Stromal cell of bone marrow (primary cell): ENCODE data around the gene AURKAIP1.

Experiments used
- DNase-seq: peaks from one replicate; pipeline ENCODE4 v3.0.0-alpha.2; 2012; ENCODE audit warnings: low read depth

The AURKAIP1 gene

DNA sequence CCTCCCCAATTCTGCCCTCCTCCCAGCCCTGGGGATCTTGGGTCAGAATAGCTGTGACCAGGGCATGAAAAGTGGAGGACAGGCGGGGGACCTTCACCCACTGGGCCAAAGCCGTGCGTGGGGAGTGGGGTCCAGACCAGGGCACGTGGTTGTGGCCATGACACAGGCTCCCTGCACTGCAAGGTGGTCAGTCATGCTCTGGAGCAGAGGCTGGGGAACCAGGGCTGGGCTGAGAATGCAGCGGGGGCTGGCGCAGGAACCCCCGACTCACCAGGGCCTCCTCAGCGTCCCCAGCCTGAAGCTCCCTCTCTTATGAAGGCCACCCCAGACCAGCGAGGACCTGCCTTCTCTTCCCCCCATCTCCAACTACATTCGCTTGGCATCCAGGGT lies 28.5 kb downstream of the AURKAIP1 start:
- no peak for DNase-seq

DNA sequence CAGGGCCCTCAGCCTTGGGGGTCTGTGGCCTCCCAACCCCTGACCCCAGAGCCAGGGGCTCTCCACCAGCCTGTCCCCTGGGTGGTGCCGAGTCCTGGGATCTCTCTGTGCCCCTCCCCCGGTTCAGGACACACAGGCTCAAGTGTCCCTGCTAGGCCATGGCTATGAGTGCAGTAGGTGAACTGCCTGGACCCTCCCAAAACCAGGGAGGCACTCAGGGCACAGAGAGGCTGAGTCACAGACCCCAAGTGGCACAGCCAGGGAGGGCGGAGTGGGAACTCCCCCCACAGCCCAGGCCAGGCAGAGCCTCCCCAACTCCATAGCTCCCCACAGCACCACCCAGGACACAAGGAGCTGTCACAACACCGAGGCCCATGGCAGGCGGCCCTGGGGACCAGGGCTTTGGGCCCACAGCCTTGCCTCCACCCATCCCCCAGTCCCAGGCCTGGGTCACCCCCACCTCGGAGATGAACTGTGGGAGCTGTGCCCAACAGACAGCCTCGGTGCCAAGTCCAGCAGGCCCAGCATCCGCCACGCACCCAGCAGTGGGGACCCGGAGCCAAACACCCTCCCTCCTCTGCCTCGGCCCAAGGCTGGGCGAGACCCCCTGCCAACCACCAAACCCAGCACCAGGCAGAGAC lies 29.0 kb downstream of the AURKAIP1 start:
- DNase-seq: no peak

DNA sequence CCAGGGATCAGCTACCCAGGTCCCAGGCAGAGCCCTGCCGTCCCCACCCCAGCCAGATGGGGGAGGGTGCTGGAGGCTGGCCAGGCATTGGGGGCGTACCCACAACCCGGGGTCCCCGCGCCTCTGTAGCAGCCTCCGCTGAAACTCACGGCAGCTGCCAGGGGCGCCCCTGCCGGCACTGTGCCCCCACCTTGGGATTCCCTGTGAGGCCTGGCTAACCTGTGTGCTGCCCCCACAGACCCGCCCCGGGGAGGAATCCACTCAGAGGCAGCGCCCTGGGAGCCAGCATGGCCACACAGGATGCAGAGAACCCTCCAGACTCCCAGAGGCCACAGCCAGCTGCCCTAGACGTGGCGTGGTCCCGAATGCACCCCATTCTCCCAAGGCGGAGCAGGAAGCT lies 29.6 kb downstream of the AURKAIP1 start:
- no peak for DNase-seq

DNA sequence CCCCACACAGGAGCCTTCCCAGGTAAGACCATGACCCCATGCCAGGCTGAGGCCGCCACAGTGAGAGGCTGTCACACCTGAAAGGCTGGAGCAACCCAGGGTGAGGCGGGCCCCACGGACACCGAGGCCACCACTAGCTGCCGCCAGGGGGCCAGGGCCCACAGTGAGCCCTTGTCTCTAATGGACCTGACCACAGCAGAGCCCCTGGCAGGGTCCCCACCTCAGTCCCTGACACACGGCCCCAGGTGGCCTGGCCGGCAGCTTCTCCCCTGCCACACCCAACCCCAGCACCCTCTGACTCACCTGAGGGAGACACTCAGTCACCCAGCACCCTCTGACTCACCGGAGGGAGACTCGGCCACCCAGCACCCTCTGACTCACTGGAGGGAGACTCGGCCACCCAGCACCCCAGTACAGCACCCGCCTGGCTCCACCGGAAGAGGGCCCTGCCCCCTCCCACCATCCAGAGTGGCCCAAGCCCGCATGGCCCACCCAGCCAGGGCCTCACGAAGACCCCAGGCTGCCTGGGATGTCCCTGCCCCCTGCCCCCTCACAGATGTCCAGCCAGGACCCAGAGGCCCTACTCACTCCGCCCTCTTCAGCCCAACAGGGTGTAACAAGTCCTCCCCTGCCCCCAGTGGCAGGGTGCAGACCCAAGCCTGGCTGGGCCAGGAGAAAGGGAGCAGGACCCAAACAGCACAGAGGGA lies 30.2 kb downstream of the AURKAIP1 start:
- no peak for DNase-seq

DNA sequence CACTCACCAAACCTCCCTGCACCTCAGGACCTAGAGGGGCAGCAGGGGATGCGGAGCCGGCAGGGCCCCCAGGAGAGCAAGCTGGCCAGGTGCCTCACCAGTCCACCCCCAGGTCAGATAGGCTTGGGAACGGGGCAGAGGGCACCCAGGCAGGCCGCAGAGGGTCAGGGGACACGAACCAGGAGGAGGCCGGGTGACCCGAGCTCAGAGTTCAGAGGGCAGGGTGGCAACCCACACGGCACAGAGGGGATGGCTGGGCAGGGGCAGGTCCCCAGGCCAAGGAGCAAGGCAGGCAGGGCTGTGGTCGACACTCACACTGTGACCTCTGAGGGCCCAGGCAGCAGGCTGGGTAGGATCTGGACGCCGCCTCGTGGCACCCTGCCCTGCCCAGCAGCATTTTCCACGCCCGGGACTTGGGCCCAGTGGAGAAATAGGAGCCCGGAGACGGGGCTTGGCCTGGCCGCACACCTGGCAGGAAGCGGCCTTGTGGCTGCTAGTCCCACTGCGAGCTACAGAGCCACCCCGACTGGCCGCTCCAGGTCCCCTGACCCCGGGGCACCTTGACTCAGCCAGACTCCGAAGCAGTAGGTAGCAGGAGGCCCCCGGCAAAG lies 31.1 kb downstream of the AURKAIP1 start:
- DNase-seq: no peak

DNA sequence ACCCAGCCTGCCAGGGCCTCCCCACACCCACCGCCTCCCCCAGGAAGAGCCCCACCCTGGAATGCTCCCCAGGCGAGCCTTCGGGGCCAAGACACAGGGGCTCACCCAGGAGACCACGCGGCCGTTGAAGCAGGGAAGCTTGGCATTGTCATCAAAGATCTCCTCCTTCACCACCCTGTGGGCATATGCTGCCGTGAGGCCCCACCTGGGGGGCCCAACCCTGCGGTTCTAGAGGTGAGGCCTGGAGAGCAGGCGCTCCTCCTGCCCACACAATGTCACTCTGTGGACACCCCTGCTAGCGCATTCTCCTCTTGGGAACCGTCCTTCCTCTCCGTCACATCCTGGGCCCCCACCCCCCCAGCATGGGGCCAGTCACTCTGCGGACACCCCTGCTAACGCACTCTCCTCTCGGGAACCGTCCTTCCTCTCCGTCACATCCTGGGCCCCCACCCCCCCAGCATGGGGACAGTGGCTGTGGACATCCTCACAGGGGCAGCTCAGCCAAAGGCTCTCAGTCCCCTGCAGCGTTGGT lies 32.4 kb downstream of the AURKAIP1 start:
- DNase-seq: no peak

DNA sequence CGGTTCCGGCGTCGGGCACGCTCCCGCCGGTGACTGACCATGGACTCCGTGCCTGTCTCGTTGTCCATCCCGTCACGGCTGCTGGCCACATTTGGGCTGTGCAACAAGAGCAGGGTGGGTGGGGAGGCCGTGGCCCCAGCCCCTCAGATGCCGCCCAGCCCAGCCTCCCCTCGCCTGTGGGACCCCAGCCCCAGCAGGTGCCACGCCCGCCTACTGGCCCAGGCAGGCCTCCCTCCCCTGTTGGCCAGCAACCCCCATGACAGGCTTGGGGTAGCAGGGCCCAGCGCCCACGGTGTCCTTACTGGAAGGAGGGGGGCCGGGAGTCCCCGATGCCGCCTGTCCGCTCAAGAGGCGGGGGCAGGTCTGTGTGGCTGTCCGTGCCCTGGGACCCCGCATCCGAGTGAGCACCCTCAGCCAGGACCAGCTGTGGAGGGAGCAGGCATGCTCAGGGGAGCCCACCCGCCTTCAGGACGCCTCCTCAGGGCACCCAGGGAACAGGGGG lies 32.9 kb downstream of the AURKAIP1 start:
- no peak for DNase-seq

DNA sequence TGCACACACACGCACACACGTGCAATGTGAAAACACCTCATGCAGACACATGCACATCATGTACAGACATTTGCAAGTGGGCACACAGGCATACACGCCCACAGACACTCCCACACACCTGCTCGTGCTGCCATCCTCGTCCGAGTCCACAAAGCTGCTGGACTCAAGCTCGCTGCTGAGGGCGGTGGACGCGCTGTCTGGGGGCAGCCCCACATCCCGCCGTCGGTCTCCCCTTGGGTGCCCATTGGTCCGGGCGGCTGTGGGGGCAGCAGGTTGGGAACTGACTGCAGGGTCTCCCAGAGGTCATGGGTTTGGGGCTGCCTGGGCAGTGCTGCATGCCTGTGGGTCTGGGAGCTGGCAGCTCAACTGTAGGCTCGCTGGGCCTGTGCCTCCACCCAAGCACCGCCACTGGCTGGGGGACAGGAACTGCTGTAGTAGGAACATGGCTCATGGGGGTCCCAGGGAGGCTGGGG lies 33.4 kb downstream of the AURKAIP1 start:
- DNase-seq: no peak

DNA sequence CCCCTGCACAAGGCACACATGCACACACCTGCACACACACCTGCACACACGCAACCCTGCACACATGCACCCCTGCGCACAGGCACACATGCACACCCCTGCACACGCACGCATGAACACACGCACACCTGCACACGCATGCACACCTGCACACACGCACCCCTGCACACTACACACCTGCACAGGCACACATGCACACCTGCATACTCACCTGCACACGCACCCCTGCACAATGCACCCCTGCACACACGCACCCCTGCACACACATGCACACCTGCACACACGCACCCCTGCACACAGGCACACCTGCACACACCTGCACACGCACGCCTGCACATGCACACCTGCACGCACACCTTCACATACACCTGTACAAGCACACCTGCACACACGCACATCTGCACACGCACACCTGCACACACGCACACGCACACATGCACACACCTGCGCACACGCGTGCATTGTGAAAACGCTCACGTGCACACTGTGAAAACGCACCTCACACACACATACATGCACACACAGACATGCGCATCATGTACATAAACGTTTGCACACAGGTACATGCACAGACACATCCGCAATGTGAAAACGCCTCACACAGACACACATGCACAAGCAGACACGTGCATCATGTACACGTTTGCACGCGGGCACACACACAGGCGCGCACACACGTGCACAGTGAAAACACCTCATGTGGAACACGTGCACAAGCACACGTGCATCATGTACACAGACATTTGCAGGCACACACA lies 34.0 kb downstream of the AURKAIP1 start:
- DNase-seq: no peak

DNA sequence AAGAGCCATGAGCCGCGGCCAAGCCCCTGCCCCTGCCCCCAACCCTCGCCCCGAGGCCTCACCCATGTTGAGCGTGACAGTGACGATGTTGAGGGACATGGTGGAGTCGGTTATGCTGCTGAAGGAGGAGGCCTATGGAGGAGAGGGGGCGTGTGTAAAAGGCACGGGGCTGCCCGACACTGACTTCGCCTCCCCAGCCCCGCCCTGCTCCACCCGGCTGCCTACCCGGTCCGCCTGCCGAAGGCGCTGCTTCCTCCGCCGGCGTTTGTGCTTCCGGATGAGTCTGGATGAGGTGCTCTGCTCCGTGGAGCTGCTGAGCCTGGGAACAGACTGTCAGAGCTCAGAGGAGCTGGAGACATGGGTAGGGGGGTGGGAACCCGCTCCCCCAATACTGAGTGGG lies 34.8 kb downstream of the AURKAIP1 start:
- DNase-seq: no peak

DNA sequence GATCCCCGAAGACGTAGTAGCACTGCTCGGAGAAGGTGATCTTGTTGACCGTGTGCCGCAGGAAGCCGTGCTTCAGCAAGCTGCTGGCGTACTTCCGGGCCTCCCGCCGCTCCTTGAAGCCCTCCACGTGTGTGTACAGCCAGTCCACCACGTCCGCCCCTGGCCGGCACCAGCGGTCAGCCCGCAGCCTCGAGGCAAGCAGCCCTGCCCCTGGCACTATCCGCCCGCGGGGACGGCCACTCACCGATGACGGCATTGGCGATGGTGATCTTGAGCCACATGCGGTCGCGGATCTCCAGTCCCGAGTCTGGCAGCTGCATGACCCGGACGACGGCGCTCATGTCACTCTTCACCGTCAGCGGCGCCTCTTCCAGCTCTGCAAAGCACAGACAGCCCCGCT lies 36.7 kb downstream of the AURKAIP1 start:
- DNase-seq: no peak

DNA sequence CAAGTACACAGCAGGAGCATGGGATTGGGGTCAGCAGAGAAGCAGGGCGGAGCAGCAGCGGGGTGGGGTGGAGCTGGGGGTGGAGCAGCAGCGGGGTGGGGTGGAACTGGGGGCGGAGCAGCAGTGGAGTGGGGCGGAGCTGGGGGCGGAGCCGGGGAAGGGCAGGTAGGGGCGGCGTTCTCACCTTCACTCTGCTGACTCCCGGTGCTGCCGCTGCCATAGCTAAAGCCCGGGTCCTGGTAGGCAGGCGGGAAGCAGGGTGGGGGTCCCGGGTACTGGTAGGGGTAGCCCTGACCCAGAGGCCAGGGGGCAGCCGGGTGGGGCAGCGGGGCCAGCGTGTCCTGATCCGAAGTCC lies 37.2 kb downstream of the AURKAIP1 start:
- DNase-seq: no peak

DNA sequence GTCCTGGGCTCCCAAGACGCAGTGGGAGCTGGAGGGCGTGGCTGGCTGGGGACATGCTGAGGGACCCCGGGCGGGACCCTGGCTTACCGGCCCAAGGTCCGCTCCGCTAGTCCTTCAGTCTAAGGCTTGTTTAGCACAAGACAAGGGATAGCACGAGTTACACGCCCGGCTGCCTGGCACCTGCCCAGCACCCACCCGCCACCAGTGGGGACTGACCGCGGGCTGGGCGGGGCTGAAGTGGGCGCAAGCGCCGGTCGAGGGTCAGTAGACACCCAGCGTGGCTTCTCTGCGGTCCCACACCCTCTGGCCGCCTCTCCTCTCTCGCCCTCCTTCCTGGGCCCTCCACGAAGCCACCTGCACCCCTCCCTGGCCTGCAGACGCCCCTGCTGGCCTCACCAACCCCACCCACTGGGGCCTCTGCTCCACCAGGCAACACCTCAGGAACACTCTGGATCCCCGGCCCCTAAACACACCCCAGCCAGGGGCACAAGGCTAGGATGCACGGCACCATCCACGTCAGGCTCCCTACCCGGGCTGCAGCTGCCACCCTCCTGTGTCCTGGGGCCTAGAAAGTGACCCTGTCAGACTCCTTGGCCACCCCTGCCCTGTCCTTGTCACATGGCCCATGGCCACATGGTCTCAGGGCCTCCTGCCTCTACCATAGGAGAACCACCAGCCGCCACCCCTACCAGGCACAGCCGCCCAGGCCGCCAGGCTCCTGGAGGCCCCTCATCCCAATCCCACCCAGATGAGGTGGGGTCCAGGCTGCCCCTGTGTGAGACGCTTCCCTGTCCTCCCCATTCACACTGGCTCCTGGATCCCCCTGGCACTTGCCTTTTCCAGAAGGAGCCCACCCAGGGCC lies 37.8 kb downstream of the AURKAIP1 start:
- DNase-seq: no peak

DNA sequence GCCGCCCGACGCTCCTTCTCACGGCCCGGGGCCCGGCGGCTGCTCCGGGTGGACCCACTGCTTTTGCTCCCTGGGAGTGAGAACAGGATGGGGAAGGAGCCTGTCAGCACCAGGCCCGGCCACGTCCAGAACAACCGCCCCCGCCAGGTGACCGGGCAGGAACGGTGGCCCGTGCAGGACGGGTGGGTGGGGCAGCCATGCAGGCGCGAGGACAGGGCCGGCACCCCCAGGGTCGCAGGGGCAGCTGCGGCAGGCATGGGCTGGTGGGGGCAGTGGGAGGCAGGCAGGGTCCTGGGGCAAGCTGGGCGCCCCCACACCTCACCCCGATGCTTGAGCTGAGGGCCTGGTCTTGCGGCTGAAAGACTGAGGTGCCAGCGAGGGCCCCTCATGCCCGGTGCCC lies 38.6 kb downstream of the AURKAIP1 start:
- no peak for DNase-seq

DNA sequence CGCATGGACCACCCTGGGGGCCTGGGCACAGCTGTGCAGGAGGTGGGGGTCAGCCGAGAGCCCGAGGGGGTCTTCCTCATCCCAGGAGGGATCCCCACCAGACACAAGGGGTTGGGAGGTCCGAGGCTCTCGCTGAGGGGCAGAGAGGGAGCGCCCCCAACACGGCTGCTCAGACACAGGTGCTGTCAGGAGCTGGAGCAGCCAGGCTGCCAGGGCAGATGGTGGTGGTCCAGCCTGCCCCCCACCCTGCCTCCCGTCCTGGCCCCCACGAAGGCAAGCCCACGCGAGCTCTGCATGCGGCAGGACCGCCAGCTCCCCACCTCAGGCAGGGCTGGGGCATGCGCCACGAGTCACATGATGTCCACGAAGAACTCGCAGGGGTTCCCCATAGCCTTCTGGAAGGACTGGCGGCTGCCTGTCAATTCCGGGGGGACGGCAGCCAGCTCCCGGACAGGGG lies 39.2 kb downstream of the AURKAIP1 start:
- no peak for DNase-seq

DNA sequence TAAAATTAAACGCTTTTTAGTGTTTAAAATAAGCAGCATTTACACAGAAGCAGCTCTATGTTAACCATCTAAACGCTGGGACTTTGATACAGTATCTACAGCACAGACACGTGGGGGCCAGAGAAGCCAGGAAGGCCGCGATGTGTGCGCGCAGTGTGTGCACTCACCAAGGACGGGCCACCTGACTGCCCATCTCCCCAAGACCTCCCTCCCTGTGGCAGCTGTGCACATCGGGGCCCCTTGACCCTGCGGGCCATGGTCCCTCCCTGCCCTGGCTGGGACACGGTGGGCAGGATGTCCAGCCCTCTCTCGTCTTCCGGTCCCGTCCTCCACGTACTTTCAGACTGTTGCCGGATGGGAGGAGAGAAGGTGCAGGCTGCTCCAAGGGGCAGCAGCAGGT lies 39.7 kb downstream of the AURKAIP1 start:
- no peak for DNase-seq

DNA sequence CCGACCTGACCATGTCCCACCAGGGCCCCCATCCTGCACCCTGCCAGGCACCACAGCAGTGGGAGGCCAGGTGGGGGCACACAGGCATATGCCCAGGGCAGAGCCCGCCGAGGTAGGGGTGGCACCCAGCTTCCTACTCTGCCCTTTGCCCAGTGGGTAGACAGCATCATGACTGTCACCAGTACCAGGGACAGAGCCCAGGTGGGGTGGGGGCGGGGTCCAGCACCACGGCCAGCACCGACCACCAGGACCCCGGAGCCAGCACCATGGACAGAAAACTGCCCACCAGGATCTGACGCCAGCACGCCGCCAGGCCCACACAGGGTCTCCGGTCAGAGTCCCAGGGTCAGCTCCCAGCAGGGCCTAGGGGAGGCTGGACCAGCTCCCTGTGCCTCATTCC lies 40.2 kb downstream of the AURKAIP1 start:
- DNase-seq: no peak

DNA sequence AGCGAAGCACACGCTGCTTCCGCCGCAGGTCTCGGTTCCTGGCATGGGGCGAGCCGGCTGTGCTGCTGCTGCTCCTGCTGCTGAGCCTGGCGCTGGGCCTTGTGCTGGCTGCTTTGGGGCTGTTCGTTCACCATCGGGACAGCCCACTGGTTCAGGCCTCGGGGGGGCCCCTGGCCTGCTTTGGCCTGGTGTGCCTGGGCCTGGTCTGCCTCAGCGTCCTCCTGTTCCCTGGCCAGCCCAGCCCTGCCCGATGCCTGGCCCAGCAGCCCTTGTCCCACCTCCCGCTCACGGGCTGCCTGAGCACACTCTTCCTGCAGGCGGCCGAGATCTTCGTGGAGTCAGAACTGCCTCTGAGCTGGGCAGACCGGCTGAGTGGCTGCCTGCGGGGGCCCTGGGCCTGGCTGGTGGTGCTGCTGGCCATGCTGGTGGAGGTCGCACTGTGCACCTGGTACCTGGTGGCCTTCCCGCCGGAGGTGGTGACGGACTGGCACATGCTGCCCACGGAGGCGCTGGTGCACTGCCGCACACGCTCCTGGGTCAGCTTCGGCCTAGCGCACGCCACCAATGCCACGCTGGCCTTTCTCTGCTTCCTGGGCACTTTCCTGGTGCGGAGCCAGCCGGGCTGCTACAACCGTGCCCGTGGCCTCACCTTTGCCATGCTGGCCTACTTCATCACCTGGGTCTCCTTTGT lies 41.3 kb downstream of the AURKAIP1 start:
- no peak for DNase-seq

DNA sequence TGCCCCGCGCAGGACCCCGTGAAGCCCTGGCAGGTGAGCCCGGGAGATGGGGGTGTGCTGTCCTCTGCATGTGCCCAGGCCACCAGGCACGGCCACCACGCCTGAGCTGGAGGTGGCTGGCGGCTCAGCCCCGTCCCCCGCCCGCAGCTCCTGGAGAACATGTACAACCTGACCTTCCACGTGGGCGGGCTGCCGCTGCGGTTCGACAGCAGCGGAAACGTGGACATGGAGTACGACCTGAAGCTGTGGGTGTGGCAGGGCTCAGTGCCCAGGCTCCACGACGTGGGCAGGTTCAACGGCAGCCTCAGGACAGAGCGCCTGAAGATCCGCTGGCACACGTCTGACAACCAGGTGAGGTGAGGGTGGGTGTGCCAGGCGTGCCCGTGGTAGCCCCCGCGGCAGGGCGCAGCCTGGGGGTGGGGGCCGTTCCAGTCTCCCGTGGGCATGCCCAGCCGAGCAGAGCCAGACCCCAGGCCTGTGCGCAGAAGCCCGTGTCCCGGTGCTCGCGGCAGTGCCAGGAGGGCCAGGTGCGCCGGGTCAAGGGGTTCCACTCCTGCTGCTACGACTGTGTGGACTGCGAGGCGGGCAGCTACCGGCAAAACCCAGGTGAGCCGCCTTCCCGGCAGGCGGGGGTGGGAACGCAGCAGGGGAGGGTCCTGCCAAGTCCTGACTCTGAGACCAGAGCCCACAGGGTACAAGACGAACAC lies 42.1 kb downstream of the AURKAIP1 start:
- DNase-seq: no peak
